Subcutaneous adipose tissue (tissue), 4 donors: ENCODE data around the gene POLR3E. TPM values are rescaled to one million over a fixed set of nuclear protein-coding genes. Genes with fewer than 3 reads are reported as not detected.

Source experiments
- CTCF ChIP-seq: fragments of 450-650 bp; IDR thresholded peaks from one replicate; pipeline ENCODE4 v1.5.1; 2016; ENCODE audit warnings: low read depth, mild to moderate bottlenecking, control low read depth, antibody characterized with exemption, moderate library complexity
- total RNA-seq, 4 donors: library from RNA; depleted of rRNA; stranded (reverse); fragments of >200 nt; gene quantifications; one replicate each; pipeline ENCODE4 v1.1.0, GENCODE V29; 2016

Gene POLR3E
- total RNA-seq, 4 donors from 2014 or later, result 29.2 to 48.4 (median 40.5) TPM

GRCh38 chr16:22352723-22353122, 55.5 kb downstream of the POLR3E start:
- TF ChIP-seq CTCF, result no peak

GRCh38 chr16:22353191-22353919, 56.1 kb downstream of the POLR3E start:
- TF ChIP-seq CTCF, result no peak

GRCh38 chr16:22353933-22354541, 56.8 kb downstream of the POLR3E start:
- TF ChIP-seq CTCF, result no peak

GRCh38 chr16:22355487-22355908, 58.3 kb downstream of the POLR3E start:
- TF ChIP-seq CTCF, result no peak

GRCh38 chr16:22356930-22357634, 59.9 kb downstream of the POLR3E start:
- TF ChIP-seq CTCF, result no peak

GRCh38 chr16:22357635-22357971, 60.4 kb downstream of the POLR3E start:
- TF ChIP-seq CTCF, result no peak

GRCh38 chr16:22358000-22358399, 60.8 kb downstream of the POLR3E start:
- no peak for TF ChIP-seq CTCF
